GM18907 (cell line): ENCODE data around the gene ADRA2B.

ENCODE experiments used
- ATAC-seq: cut with Tn5 transposase; IDR thresholded peaks from one replicate; pipeline ENCODE4 v1.9.1; 2021; ENCODE audit warnings: mild to moderate bottlenecking, moderate library complexity; ENCODE audit not compliant: unreplicated experiment

The ADRA2B gene

DNA sequence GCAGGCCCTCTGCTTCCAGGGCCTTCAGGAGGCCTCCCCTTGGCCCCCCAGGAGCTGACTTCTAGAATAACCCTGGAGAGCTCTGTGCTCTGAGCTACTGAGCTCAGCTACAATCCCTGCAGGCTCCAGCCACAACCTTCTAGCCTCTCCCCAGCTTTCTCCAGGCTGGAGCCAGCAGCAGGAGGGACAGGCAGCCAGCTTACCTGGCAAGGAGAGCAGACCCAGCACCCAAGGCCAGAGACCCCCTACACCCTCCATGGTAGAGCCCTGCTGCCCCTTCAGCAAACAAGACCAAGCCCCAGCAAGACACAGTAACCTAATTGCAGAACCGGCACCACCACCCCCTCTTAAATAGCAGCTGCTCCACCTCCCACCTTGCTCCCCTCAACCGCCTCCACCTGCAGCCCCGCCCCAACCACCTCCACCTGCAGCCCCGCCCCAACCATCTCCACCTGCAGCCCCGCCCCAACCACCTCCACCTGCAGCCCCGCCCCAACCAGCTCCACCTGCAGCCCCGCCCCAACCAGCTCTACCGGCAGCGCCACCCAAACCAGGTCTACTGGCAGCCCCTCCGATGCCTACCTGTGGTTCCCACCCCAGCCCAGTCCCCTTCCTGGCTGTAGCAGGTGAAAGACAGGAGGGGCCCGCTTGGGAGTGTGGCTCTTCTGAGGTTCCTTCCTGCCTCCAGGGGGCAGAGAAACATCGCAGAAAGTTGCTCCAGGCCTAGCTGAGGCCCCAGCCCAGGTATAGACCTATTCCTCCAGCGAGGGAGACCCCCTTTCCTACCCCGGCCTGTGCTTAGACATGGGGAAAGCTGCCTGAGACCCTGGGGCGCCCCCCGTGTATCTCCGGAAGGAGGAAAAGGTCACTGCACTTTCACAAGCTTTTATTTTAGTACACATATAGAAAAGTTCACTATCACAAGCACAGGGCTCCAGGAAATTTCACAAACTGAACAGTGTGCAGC, 22.1 kb upstream of the ADRA2B start, which contains the start of gene ASTL:
TSS of gene ASTL (minus strand) at position 324 of the 967 bp plus-strand sequence. CDS start at position 258, 66 bp downstream.
- no peak for ATAC-seq

DNA sequence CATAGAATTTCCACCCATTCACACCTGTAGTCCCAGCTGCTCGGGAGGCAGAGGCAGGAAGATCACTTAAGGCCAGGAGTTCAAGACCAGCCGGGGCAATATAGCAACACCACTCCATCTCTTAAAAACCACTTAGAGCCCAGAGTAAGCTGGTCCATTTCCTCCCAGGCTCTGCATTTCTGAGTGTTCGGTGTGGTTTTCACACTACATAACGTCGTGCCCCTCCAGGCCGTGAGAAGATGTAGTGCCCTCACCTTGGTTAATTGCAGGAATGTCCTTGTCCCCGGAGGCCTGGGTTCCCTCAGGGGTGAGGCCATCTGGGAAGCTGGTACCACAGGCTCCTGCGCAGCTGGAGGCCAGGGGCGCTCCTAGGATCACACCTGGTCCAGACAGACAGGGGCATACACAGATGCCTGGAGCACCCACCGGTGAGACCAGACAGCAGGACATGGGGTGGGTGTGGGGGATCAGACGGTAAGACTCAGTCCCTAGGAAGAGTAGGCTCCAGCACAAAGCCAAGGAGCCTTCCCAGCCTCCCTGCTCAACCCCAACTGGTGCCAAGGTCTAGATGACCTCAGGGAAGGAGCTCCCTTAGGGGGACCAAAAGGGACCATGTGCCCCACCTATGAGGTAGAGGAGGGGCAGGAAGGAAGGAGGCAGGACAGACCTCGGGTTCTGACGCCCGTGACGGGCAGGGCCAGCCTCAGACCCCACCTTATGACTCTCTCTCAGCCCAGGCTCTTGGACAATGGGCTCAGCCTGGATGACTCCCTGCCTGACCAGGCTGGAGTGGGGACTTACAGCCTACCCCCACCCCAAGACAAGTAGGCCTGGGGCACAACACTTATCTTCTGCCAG, 21.2 kb upstream of the ADRA2B start:
- ATAC-seq: no peak

DNA sequence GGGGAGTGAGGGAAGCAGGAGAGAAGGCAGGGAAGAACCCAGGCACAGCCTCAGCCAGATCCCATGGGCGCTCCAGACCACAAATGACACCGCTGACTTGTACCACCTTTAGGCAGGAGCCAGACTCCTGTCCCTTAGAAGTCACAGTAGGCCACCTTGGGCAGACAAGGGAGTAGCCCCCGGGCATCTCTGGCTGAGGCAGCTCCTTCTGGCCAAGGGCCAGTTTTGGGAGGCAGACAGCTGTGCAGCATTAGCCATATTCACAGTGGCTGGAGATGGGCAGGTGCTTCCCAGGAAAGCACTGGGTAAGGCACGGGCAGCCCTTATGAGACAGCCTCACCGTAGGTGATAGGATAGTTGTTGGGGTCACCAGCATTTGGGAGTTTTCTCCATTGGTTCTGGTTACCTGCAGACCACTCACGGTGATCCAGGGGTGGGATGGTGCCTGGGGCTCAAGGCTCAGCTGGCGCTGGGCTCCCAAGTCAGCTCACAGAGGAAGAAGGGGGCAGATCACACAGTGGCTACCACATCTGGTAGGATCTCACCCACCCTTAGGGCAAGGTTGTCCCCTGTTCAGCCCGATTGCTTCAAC, 19.9 kb upstream of the ADRA2B start:
- no peak for ATAC-seq

DNA sequence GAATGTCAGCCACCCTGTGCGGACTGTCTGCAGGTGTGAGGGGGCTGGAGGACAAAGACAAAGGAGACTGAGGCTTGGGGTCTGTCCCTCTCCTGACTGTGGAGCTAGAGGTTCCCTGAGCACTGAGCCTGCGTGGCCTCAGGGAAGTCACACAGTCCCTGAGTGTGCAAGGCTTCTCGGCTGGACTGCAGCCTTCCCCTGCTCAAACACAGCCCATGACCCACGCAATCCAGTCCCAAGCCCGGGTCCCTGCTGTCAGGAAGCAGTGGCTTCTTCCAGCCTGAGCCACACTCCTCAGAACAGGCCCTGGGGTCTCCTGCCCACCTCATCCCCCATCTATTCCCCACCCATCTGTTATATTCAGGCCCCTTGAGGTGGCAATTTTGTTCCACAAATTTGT, 19.2 kb upstream of the ADRA2B start:
- no peak for ATAC-seq

DNA sequence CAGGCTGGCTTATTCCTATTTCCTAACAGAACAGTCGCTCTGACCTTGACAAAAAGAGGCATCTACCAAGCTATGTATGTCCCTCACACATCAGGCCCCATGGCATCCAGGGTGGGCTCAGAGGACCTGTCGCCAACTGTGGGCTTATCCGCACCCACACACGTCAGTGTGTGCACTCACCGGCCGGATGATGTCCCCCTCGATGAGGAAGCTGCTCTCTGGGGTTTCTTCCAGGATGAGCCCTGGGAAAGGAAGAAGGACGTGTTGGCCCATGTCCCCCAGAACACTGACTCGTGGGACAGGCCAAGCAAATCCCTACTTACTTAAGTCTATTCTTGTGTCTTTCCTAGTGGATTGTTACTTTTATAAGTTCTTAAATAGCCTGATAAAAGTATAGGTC, 18.8 kb upstream of the ADRA2B start:
- no peak for ATAC-seq

DNA sequence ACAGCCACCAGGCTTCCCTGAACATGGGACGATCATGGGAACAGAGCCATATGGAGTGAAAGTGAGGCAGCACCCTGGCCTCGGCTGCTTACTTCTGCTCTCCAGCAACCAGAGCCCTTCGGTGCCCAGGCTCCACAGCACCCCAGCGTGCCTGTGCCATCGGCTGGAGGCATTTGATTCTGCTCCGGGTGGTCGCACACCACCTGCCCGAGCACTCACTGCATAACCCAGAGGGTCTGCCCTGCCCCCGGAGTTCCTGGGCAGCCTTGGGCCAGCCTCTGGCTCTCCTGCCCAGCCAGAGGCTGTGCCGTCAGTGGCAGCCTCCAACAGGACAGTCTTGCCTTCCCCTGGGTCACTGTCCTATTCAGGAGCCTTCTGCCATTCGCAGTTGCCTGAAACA, 18.1 kb upstream of the ADRA2B start:
- no peak for ATAC-seq

DNA sequence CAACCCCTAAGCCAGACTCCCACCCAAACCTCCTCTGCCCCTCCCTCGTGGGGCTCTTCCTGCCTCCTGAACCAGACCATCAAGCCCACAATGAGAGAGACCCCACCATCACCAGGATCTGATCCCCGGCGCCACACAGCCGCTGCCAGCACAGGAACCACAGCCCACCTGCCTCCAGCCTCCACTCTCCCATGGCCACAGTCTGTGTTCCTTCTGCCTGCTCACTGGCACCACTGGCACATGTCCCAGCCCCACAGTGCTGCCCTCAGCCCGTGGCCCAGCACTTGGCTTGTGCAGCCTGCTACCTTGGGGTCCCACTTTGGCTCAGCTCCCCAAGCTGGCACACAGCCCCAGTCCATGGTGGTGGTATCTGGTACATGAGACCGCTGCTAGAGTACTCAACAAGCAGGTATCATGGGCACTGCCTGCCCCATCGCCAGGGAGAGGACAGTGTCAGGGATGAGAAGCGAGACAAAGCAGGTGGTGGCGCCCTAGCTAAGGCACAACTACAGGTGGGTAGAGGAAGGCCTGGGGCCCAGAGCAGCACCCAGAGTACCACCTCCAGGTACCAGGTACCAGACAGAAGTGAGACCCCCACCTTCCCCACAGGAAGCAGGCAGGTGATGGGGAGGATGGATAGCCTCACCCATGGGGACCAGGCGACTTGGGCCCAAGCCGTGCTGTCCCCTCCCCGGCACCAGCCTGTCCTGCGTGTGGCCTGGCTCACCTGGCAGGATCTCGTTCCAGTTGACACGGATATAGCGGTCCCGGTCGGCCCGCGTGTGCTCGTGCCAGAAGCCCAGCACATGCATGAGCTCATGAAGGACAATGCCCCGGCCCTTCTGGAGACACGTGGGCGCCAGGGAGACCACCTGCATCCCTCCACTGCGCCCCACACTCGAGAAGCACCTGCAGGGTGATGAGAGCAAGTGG, 15.7 kb upstream of the ADRA2B start:
- no peak for ATAC-seq

DNA sequence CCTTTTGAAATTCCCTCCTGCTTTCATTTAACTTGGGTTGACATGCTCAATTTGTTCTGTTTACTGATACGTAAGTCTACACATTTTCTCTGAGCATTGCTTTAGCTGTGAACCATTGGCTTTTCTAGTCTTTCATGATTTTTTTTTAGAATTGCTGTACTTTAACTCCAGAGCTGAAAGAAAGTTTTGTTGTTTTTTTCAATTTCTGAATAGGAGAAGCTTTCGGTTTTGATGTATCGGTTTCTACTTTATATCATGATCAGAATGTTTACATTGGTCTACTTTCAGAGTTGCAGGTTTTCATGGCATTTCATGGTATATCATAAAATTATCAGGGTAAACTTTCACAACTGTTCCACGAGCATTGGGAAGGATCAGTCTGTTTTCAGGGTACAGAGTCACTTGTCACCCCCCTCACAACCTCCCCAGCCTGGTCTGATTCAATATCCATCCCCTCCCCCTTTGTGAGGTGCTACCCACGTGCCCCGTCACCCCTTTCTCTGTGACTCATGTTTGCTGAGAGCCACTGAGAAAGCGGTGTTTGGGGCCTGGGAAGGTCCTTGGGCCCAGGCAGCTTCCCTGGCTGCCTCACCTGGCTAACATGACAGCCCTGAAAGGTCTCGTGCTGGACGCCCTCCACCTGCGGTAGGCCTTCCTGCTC, 14.9 kb upstream of the ADRA2B start:
- no peak for ATAC-seq

DNA sequence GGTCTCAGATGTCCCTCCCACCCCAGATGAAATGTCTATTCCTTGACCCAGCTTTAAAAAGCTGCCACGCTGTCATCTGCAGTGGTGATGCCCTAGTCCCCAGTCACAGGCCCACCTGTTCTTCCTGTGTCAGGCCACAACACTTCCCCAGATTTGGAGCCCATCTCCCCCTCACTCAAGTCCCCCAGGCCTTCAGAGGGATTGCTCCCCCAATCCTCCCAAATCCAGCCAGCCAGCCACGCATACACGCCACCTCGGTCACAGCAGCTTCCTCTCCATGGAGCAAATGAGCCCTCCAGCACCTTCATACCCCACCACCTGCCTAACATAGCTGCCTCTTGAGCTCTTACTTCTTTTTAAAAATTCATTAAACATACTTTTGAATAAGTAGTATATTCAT, 14.1 kb upstream of the ADRA2B start:
- ATAC-seq: no peak

DNA sequence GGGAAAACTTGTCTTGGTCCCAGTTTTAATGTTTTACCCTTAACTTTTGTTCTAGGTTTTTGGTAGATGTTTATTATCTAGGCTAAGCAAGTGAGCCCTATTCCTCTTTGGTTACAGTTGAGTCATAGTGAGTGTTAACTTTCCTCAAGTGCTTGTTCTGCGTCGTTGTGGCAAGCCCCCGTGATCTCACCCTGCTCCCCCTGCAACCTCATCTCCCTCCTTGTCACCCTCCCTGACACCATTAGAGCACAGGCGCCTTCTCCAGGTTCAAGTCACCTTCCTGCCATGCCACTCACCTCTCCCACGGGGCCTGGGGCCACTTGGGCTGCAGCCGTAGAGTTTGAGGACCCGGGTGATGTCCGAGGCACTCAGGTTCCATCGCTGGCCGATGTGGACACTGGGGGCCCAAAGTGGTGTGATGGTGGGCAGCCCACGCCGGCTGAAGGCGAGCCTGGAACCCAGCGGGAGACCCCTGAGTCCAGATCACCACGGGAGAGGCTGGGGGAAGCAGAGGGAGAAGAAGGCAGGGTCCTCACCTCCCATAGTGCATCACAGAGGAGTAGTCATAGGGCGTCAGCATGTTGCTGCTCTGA, 13.3 kb upstream of the ADRA2B start:
- no peak for ATAC-seq

DNA sequence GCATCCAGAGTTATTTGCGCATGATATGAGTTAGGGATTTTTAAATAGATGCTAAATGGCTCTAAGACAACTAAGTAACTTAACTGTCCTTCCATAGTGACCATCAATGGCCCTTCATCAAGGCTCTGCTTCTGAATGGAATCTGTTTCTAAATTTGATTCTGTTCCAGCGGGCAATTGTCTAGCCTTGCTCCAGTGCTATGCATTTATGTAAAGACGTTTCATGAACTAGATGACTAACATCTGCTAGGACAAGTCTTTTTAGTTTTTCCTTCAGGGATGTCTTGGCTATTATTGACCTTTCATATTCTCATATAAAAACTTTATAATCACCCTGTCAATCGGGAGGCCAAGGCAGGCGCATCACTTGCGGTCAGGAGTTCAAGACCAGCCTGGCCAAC, 12.1 kb upstream of the ADRA2B start:
- no peak for ATAC-seq

DNA sequence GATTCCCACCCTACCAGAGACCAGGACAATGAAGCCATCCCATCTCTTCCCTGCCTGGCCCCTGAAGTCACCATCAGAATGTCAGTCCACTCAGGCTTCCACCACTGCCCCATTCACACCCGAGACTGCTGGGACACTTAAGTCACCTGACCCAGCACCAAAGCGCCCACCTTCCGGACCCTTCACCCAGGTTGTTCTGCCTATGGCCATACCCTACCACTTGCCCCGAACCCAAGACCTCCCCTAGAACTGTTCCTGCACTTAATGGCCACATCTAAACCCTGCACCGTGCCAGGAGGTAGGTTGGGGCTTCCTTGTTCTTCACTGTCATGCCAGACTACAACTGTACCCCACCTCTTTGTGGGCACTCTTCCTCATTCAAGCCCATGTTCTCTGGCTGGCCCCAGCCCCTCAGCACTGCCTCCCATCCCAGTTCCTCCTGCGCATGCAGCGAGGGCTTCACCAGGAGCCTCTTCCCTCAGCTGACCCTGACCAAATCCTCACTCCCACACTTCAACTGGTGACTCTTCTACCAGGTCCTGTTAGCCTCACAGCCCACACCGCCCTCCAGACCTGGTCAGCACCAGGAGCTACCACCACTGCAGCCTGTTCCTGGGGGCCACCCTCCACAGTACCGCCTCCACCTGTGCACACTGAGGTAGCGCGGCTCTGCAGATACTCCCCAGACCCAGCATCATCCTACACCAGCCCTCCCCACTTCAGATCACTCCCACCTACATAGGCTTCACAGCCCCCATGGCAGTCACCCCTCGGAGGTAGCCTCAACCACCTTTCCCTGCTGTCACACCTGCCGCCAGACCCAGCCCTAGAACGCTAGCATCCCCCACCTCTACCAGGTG, 8.3 kb upstream of the ADRA2B start:
- ATAC-seq: no peak

DNA sequence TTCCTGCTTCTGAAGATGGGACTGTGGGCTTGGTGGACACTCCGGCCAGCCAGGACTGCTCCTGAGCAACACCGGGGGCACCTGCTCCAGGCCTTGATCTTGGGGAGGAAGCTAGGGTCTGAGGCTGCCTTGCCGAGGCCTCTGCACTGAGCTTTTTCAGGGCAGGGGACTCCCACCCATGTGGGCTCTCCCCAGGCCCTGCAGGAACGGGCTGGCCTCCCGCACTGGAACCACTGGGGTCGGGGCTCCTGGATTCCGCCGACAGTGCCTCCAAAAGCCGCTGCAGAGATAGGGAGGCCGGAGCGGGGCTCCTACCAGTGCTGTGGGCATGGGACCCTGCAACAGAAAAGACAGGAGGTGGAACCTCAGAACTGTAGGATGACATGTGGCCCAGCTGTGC, 7.6 kb upstream of the ADRA2B start:
- ATAC-seq: no peak

DNA sequence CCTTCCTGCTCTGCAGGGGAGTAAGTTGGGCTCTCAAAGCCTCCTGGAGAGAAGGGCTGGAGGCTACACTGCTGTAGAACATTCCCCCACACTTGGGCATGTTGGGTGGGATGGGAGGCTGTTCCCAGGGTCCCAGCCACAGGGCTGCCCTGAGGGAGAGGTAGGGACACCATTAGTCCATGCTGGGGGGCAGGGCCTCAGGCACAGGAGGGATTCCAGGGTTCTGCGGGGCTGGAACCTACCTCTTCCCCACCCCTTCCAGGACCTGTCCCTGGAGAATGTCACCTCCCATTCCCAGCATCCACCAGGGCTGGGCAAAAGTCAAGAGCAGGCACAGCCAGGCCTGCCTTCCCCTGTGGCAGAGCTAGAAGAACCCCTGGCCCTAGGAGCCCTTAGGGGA, 6.9 kb upstream of the ADRA2B start:
- no peak for ATAC-seq

DNA sequence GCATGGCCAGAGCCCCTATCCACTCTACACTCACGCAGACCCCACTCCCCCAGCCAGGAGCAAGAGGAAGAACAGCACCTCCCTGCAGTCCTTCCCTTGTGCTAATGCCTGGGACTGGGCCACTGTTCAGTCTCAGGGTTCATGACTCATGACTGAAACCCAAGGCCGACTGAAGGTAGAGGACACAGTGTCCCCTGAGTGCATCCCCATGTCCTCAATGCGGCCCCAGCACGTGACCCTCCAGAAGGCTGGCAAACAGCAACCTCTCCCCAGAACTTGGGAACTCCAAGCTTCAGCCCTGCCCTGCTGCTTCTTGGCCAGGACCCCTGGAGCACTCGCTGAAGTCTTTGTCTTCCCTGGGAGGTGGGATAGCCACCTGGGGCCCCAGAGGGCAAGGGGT, 6.0 kb upstream of the ADRA2B start:
- no peak for ATAC-seq

DNA sequence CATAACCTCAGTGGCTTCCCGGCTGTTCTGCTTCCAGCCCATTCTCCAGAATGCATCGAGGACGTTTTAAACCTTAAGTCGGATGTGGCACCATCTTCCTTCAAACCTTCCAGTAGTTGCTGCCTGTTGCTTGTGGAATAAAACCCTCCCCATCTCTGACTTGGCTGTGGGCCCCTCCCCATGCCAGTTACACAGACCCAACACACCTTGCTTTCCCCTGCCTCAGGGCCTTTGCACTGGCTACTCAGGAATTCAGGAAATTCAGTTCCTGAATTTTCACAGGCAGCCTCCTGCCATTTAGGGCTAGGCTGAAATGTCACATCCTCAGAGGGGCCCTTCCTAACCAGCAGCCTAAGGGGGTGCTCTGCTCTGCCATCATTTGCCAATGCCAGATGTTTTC, 5.0 kb upstream of the ADRA2B start:
- no peak for ATAC-seq

DNA sequence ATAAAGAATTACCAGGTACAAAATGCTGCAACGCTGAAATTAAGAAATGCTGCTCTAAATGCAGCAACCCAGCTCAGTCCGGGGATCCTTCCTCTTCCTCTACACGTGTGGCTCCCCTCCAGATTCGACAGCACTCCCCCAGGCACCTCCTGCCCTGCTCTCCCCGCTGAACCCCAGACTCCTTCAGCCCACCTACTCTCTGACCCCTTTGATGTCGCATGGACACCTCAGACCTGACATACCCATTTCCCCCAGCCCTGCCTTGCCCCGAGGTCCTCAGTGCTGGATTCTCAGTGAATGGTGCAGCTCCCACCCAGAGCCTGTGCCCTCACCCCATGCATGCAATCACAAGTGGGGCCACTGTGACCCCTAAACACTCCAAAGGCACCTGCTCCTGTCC, 4.6 kb upstream of the ADRA2B start:
- no peak for ATAC-seq

DNA sequence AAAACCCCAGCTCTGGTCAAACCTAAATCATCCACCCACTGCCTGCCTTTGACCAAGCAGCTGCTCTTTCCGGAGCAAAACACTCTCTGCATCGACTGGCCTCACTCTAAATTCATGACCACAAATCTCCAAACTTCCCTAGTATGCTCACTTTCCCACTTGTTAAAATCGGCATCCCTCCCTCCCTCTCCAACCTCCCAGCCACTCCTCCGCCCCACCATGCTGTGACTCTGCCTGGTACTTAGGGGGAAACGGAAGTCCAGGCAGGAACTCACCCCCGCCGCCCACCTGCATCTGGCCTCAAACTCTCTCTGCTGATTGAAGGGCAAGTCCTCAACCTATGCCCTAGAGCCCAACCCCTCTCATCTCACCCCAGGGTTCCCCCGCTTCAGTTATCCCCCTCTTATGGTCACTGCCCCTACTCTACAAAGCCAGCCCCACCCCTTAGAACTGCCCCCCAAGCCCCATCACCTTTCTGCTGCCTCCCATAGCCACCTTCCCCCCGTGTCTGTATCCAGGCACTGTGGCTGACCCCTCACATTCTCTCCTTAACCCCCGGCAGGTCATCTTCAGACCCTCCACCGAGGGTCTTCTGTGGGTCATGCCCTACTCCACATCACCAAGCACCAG, 3.8 kb upstream of the ADRA2B start:
- ATAC-seq: no peak
